B cell (primary cell): ENCODE data around the gene PTPRM. TPM values are rescaled to one million over a fixed set of nuclear protein-coding genes. Genes with fewer than 3 reads are reported as not detected.

Source experiments
- ATAC-seq: fragments of 200-7000 bp; cut with Tn5 transposase; one replicate; pipeline ENCODE4 v1.10.0; 2021; ENCODE audit warnings: low read depth, mild to moderate bottlenecking, moderate number of reproducible peaks, moderate library complexity
- CTCF ChIA-PET: fragments of 350-600 bp; sonication (Branson Sonifier 250); formaldehyde crosslinking; loops from one replicate; lab custom pipeline; 2021; ENCODE audit warnings: antibody characterized with exemption, inconsistent platforms; lab: Charles Lee
- POLR2A ChIA-PET: fragments of 350-600 bp; sonication (Branson Sonifier 250); formaldehyde crosslinking; loops from one replicate; lab custom pipeline; 2021; ENCODE audit warnings: antibody characterized with exemption; lab: Charles Lee
- DNase-seq: peaks from one replicate; pipeline ENCODE4 v3.0.0; 2013
- H2AFZ ChIP-seq: 2 replicates; pipeline ENCODE4 v1.6.1; 2012; ENCODE audit warnings: mild to moderate bottlenecking, low read depth, low read length; ENCODE audit not compliant: insufficient read depth, poor library complexity, severe bottlenecking
- H3K27ac ChIP-seq, 2 donors: 1 replicate in 1 of 2; 2 replicates in 1 of 2; pipeline ENCODE4 v1.5.1; 2012 to 2013; ENCODE audit warnings: low read length in 2 of 2, mild to moderate bottlenecking in 2 of 2, moderate library complexity in 1 of 2
- H3K27me3 ChIP-seq, 4 experiments: fragments of 200-600 bp in 1 of 4; sonication (generic) in 1 of 4; replicated peaks in 1 of 4; 1 replicate in 2 of 4; 2 replicates in 2 of 4; pipeline versions ENCODE4 v1.6.1 to v1.7.0; 2013 to 2016; ENCODE audit warnings: low read length in 3 of 4, mild to moderate bottlenecking in 2 of 4, mixed read lengths in 1 of 4, moderate library complexity in 1 of 4; ENCODE audit not compliant: insufficient read depth in 4 of 4, control insufficient read depth in 3 of 4; ENCODE audit errors: control extremely low read depth in 1 of 4
- H3K36me3 ChIP-seq, 2 experiments: replicated peaks in 1 of 2; 1 replicate in 1 of 2; 2 replicates in 1 of 2; pipeline versions ENCODE4 v1.6.1 to v1.7.1; 2013; ENCODE audit warnings: low read length in 1 of 2; ENCODE audit not compliant: insufficient read depth in 2 of 2, control insufficient read depth in 1 of 2; ENCODE audit errors: control extremely low read depth in 1 of 2, extremely low read depth in 1 of 2
- H3K4me1 ChIP-seq, 2 donors: fragments of 200-600 bp in 1 of 2; sonication (generic) in 1 of 2; 1 replicate in 1 of 2; 2 replicates in 1 of 2; pipeline versions ENCODE4 v1.5.1 to v1.6.1; 2013 to 2017; ENCODE audit warnings: low read length in 2 of 2; ENCODE audit not compliant: control insufficient read depth in 2 of 2, insufficient read depth in 2 of 2
- H3K4me2 ChIP-seq: replicated peaks from 2 replicates; pipeline ENCODE3; 2012; ENCODE audit warnings: mild to moderate bottlenecking, low read depth, low read length; ENCODE audit not compliant: poor library complexity, severe bottlenecking
- H3K4me3 ChIP-seq, 5 experiments: fragments of 200-600 bp in 1 of 5; sonication (generic) in 1 of 5; 1 replicate in 3 of 5; 2 replicates in 2 of 5; pipeline versions ENCODE4 v1.5.1 to v1.7.0; 2011 to 2016; ENCODE audit warnings: low read length in 4 of 5, mild to moderate bottlenecking in 4 of 5, low read depth in 2 of 5, control low read depth in 1 of 5, moderate library complexity in 1 of 5; ENCODE audit not compliant: insufficient read depth in 1 of 5; ENCODE audit errors: control extremely low read depth in 1 of 5, extremely low read depth in 1 of 5
- H3K79me2 ChIP-seq: fragments of 200-600 bp; sonication (generic); one replicate; pipeline ENCODE4 v1.6.0; 2016; ENCODE audit warnings: low read length; ENCODE audit not compliant: control insufficient read depth, insufficient read depth
- H3K9ac ChIP-seq: fragments of 200-600 bp; sonication (generic); 2 replicates; pipeline ENCODE4 v1.6.1; 2017; ENCODE audit warnings: mild to moderate bottlenecking, low read length, moderate library complexity
- H3K9me3 ChIP-seq, 3 donors: one replicate each; pipeline versions ENCODE4 v1.6.1 to v1.7.1; 2013; ENCODE audit warnings: low read length in 2 of 3; ENCODE audit not compliant: control insufficient read depth in 2 of 3, insufficient read depth in 1 of 3; ENCODE audit errors: control extremely low read depth in 1 of 3
- H4K20me1 ChIP-seq: 2 replicates; pipeline ENCODE4 v1.6.0; 2012; ENCODE audit warnings: mild to moderate bottlenecking, low read length; ENCODE audit not compliant: insufficient read depth, control insufficient read depth, poor library complexity, severe bottlenecking
- H3K27ac Mint-ChIP-seq: one replicate; pipeline ENCODE4 v1.8.0; 2021; ENCODE audit warnings: mixed read lengths
- H3K27me3 Mint-ChIP-seq: one replicate; pipeline ENCODE4 v1.8.0; 2021; ENCODE audit warnings: mixed read lengths
- H3K4me1 Mint-ChIP-seq: one replicate; pipeline ENCODE4 v1.8.0; 2021; ENCODE audit warnings: mixed read lengths
- H3K4me3 Mint-ChIP-seq: one replicate; pipeline ENCODE4 v1.8.0; 2021; ENCODE audit warnings: mixed read lengths
- H3K9me3 Mint-ChIP-seq: one replicate; pipeline ENCODE4 v1.8.0; 2022; ENCODE audit warnings: mixed read lengths; ENCODE audit not compliant: insufficient read depth
- CTCF ChIP-seq: fragments of 200-600 bp; IDR thresholded peaks from one replicate; pipeline ENCODE4 v1.8.0; 2022; ENCODE audit warnings: antibody characterized with exemption, mild to moderate bottlenecking
- EZH2 ChIP-seq: IDR thresholded peaks from 2 replicates; pipeline ENCODE4 v1.6.1; 2012; ENCODE audit warnings: borderline replicate concordance, low read depth, mild to moderate bottlenecking, moderate library complexity, low read length; ENCODE audit not compliant: insufficient read depth, poor library complexity, severe bottlenecking
- WGBS: methylation state at CpG from one replicate; pipeline ENCODE4 v1.1.5; 2013; ENCODE audit warnings: missing lambda C conversion rate; ENCODE audit not compliant: insufficient coverage; 5-methylcytosine and 5-hydroxymethylcytosine counted together
- intact Hi-C: fragments of 100-400 bp; cut with micrococcal nuclease; formaldehyde crosslinking; loops from one replicate; pipeline ENCODE4 v1.10.0; 2022
- polyA plus RNA-seq: library from polyadenylated mRNA; depleted of rRNA; stranded (reverse); fragments of >200 nt; gene quantifications from 2 replicates; pipeline ENCODE4 v1.2.3, GENCODE V29; 2012
- total RNA-seq, 2 donors: library from RNA; stranded (reverse); fragments of 120-200 nt in 1 of 2; gene quantifications; 1 replicate in 1 of 2; 2 replicates in 1 of 2; pipeline versions ENCODE4 v1.2.3 to v1.2.4, GENCODE V29; 2013 to 2022

The PTPRM gene
- total and polyA plus RNA-seq, 2 donors (not counting 1 experiment from before 2014, with no cell fraction given), result 0.20 to 0.89 TPM

- no peak overlapping the region for H3K4me3 ChIP-seq
- H3K4me1 ChIP-seq, result no peaks in the 10 kb centered on the region
- intact Hi-C loops, result no loop called here
- H4K20me1 ChIP-seq, result no peaks in the 10 kb centered on the region
- ChIA-PET POLR2A (no interaction called here), CTCF (no interaction called here)
- ATAC-seq, result no peak
- no peak overlapping the region for H3K9ac ChIP-seq
- no peaks in the 10 kb centered on the region for H3K36me3 ChIP-seq
- H3K79me2 ChIP-seq, result no peaks in the 10 kb centered on the region
- peaks cover 0 to 9% (median 3%) of the 10 kb centered on the region in 4 experiments for H3K27me3 ChIP-seq
- H3K4me3 Mint-ChIP-seq, result no peak overlapping the region
- H3K9me3 Mint-ChIP-seq, result no peaks in the 10 kb centered on the region
- TF ChIP-seq CTCF (no peak), EZH2 (no peak)
- H2AFZ ChIP-seq, result no peak overlapping the region
- H3K4me2 ChIP-seq, result no peak overlapping the region
- H3K27me3 Mint-ChIP-seq, result peaks cover 13% of the 10 kb centered on the region
- DNase-seq, result no peak
- no peaks in the 10 kb centered on the region for H3K4me1 Mint-ChIP-seq
- WGBS, result 87% methylated on average over 6 of the region's 6 CpGs
- H3K9me3 ChIP-seq, result no peaks in the 10 kb centered on the region
- no peak overlapping the region for H3K27ac ChIP-seq
- no peak overlapping the region for H3K27ac Mint-ChIP-seq
These were observed 792.0 kb downstream of the PTPRM start for GRCh38 chr18:8359076-8359475.

DNA sequence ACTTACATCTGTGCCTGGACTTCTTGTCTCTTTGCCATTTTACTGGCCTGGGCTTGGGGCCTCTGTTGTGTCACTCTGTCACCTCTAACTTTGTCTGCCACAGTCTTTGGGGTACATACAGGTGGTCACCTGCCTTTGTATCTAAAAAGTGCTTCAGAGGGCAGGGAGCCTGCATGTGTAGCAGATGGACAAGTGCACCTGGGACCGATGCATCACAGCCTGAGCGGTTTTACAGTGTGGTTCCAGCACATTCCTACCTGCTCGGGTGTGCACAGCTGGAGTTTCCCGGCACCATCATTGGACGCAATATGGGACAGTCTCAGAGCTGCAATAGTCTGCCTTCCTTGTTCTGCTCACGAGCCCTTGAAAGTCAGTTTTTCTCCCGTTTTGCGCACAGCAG is 792.4 kb downstream of the PTPRM start:
- WGBS, result 94% methylated on average over 6 of the region's 8 CpGs
- no peak overlapping the region for H3K4me2 ChIP-seq
- POLR2A ChIA-PET, result no interaction called here
- no peak overlapping the region for H3K4me3 ChIP-seq
- no peak overlapping the region for H2AFZ ChIP-seq
- no peaks in the 10 kb centered on the region for H3K9me3 Mint-ChIP-seq
- DNase-seq, result no peak
- no peak for ATAC-seq
- no peak overlapping the region for H3K27ac Mint-ChIP-seq
- H3K36me3 ChIP-seq, result no peaks in the 10 kb centered on the region
- H3K4me1 Mint-ChIP-seq, result no peaks in the 10 kb centered on the region
- H3K9me3 ChIP-seq, result no peaks in the 10 kb centered on the region
- H3K9ac ChIP-seq, result no peak overlapping the region
- H3K27ac ChIP-seq, result no peak overlapping the region
- CTCF ChIA-PET, result no interaction called here
- TF ChIP-seq CTCF (no peak), EZH2 (no peak)
- peaks cover 16% of the 10 kb centered on the region for H3K27me3 Mint-ChIP-seq
- no peak overlapping the region for H3K4me3 Mint-ChIP-seq
- no peaks in the 10 kb centered on the region for H3K79me2 ChIP-seq
- no peaks in the 10 kb centered on the region for H3K4me1 ChIP-seq
- intact Hi-C loops, result no loop called here
- H3K27me3 ChIP-seq, result peaks cover 0 to 8% (median 3%) of the 10 kb centered on the region in 4 experiments
- H4K20me1 ChIP-seq, result no peaks in the 10 kb centered on the region
